Renal cortical epithelial cell (primary cell): ENCODE results near the gene MRPL24. TPM values are rescaled to one million over a fixed set of nuclear protein-coding genes. Genes with fewer than 3 reads are reported as not detected.
A peak's percentile ranks its signal among the peaks of the same experiment; 100 is the strongest.
"Not testable (repeated sequence)": the region's sequence is repeated elsewhere in the genome, so short reads cannot be mapped to it uniquely, and the experiment has no call there.

Experiments
- DNase-seq: peaks from one replicate; pipeline ENCODE4 v3.0.0-alpha.2; 2011; ENCODE audit warnings: low read depth
- total RNA-seq: library from RNA; depleted of rRNA; stranded (reverse); fragments of >200 nt; gene quantifications from 2 replicates; pipeline ENCODE4 v1.2.3, GENCODE V29; 2014

MRPL24 gene
- 26.3 and 40.8 TPM in 2 replicates for total RNA-seq

DNA sequence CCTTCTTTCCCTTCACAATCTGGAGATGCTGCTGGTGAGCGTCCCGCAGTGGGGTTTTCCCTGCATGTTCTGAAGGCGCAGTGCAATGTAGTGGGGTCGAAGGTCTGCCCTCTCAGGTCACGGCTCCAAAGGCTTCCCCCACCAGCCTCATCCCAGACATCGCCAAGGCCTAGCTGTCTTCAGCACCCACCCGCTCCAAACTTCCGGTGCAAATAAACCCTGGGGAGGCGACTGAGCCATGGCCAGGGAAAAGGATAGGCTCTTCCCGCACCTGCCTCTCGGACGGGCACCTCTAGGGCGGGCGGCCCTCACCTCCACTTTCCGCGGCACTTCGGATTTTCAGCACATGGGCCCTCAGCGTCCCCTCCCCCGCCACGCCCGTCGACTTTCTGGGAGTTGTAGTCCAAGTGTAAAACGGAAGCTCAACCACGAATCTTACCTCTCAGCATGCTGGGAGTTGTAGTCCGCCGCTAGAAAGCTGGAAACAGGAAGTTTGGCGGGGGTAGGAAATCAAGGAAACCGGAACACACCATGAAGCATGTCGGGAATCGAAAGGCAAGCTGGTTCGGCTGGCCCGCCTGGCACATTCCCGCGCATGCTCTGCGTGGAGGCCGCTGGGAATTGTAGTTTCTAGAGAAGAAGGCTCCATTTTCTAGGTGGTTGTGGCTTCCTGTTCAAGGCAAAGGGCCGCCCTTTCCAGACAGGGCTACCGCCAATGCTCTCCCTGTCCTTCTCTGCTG, at the start of gene MRPL24:
MRPL24 (minus strand) TSS at position 348 of the 740 bp plus-strand sequence. CDS start 2,384 bp downstream, outside the sequence.
- peak; percentile 99 for DNase-seq

DNA sequence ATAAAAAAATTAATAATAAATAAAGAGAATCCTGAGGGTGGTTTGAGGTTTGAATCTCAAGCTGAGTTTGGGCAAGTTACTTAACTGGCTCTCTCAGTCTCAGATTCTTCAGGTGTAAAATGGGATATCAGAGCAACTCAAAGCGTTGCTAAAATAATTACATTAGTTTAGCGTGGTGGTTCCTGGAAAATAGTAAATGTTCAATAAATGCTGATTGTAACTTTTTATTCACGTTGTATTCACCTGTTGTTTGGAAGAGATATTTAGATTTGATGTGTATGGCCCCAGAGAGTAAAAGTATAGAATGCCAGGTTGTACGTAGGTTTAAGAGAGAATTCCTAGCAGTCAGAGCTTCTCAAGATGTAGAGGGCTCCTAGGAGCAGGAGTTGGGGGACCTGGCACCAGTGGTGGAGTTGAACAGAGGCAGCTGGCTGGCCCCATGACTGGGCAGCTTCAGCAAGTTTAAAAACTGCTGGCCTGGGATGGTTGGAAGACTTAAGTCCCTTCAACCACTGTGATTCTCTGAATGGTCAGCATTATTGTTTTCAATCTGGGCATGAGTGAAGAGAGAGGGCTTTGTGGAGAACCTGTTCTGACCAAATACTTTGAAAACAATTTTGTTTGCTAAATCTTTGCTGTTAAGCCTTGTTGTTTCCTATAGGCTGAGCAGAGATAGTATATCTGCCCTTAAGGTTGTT, 48.9 kb upstream of the MRPL24 start:
- no peak for DNase-seq

DNA sequence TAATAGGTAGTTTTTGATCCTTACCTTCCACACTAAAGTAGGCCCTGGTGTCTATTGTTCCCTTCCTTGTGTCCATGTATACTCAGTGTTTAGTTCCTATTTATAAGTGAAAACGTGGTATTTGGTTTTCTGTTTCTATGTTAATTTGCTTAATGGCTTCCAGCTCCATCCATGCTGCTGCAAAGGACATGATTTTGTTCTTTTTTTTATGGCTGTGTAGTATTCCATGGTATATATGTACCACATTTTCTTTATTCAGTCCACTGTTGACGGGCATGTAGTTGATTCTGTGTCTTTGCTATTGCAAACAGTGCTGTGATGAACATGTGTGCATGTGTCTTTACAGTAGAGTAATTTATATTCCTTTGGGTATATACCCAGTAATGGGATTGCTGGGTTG, 47.2 kb upstream of the MRPL24 start:
- no peak for DNase-seq

DNA sequence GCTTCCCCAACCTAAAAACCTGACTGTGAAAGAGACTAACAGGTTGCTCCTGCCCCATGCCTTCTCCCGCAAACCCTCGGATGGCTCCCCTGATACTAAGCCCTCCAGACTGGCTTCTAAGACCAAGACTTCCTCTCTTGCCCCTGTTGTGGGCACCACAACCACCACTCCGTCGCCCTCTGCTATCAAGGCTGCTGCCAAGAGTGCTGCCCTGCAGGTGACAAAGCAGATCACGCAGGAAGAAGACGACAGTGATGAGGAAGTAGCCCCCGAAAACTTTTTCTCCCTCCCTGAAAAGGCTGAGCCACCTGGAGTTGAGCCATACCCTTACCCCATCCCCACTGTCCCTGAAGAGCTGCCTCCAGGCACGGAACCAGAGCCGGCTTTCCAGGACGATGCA, 45.8 kb upstream of the MRPL24 start:
- DNase-seq, result no peak

DNA sequence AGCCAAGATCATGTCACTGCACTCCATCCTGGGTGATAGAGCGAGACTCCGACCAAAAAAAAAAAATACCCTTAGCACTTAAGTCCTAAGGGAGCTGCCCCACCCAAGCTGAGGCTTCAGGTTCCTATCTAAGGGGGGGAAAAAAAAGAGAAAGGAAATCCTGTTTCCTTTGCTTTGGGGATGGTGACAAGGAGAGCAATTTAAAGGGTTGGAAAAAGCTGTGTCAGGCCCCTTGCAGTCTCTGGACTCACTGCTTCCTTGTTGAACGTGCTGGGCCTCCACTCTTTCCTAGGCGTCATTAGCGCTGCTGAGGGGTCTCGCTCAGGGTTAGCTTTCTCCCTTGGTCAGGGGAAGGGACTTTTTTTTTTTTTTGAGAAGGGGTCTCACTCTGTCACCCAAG, 44.6 kb upstream of the MRPL24 start:
- DNase-seq, result no peak

DNA sequence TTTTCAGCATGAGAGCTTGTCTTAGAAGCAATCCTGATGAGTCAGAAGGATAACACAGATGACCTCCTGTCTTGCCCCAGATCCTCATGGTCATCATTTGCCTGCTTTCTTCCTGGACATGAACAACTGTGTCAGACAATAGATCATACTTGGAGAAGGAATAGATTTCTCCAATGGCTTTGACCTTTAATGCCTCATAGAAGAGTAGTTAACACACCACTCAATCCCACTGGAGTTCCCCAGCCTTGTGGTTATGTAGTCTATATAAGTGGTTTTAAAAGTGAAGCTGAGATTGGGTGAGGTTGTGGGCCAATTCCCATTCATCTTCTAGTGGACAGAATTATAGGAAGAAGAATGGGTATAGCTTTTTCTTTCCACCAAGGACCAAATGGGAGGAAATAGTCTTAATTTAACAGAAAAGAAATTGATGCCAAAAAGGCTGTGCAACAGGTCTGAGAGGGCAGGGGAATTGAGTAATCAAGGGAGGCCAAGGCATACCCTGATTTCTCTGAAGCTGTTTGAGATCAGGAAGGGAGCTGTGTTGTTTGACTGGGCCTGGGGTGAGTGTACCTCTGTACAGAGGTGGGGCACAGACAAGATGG, 40.8 kb upstream of the MRPL24 start:
- DNase-seq, result peak; percentile 72

DNA sequence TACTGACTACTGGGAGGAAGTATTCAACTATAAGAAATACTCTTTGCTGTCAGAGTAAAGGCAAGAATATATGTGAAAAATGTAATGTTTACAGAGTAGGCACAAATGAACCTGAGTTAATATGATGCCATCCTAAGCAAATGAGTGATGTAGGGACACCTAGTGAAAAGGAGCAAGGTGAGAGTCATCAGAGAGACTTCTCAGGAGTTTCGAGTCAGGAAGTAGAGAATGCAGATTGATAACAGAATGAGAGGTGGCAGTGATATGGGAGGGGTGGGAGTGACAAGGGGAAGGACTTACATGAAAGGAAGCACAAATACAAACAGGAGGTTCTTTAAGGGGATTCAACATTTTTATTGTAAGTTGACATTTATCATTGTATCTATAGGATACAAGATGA, 36.7 kb upstream of the MRPL24 start:
- no peak for DNase-seq

DNA sequence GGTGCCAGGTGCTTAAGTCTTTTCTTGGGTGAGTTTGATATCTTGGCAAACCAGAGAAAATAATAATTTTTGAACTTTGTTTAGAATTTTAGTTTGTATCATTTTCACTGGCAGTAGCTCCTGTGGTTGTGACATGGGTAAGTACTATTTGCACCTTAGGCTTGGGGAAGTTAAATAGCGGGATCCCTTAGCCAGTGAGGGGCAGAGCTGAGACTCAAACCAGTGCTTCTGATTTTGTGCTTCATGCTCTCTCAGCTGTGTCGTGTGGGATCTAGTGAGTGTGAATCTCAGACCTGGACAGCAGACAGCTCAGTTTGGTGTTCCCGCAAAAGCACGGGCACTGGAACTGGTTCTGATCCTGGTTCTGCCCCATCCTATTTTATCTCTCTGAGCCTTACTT, 36.1 kb upstream of the MRPL24 start:
- DNase-seq, result no peak

DNA sequence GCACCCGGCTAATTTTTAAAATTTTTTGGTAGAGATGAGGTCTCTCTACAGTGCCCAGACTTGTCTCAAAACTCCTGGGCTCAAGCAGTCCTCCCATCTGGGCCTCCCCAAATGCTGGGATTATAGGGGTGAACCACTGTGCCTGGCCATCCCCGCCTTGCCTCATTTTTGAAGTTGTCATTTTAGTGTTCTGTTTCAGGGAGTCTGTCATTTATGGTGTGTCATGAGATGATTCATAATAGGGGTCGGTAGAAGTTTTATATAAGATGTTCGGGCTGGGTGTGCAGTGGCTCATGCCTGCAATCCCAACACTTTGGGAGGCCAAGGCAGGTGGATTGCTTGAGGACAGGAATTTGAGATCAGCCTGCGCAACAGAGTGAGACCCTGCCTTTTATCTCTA, 34.9 kb upstream of the MRPL24 start:
- DNase-seq, result no peak

DNA sequence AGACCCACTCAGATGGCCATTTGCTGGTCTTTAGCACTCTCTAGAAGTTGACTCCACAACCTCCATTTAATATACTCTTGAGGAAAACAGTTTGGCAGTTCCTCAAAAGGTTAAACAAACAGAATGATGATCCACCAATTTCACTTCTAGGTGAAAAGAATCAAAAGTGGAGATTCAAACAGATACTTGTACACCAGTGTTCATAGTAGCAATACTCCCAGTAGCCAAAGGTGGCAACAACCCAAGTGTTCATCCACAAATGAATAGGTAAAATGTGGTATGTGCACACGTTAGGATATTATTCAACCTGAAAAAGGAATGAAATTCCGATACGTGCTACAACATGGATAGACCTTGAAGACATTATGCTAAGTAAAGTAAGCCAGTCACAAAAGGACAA, 32.7 kb upstream of the MRPL24 start:
- DNase-seq, result no peak

DNA sequence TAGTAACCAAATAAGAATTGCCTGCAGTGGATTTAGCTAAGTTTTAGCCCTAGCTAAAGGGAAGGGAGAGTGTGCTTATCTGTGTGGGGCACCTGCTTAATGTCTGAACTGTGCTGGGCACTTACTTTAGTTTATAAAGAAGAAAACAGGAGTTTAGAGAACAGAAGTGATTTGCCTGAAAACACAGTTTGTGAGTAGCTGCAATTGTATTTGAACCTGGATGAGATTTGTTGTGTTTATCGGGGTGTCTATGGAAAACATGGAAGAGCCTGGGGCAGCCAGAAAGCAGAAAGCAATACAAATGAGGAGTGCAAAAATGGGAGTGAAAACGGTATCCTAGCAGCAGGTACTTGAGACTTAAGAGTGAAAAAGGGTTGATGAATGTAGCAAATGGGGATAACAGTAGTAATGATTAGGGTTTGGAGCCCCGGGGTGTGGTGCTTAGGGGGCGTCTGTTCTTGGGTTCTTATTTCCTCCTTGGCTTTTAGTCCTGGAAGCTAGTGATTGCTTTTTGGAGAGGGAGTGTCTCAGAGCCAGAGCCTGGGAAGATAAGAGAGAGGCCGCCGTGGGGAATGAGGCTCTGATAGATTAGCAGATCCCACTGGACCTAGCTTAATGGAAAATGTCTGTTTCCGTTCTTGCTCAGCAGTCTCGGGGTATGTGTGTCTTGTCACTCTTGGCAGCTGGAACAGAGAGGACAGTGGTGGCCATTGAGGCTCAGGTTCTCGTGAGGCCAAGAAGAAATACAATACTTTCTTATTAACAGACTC, 32.0 kb upstream of the MRPL24 start:
- no peak for DNase-seq

DNA sequence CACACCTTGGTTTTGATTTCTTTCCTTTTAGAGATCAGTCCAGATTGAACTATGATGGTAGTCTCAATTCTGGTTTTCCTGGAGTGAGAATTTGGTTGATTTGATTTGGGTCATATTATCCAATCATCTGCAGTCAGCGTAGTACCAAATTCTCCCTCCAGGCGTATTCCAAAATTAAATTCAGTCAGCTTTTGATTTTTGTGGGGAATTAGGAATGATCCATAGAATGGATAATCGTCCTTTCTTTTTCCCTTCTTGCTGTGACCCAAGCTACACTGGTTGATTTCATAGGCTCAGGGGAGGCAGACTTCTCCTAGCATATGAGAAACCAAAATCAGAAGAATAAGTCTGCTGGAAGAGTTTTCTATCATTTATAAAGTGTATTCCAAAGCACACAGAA, 31.3 kb upstream of the MRPL24 start:
- no peak for DNase-seq

DNA sequence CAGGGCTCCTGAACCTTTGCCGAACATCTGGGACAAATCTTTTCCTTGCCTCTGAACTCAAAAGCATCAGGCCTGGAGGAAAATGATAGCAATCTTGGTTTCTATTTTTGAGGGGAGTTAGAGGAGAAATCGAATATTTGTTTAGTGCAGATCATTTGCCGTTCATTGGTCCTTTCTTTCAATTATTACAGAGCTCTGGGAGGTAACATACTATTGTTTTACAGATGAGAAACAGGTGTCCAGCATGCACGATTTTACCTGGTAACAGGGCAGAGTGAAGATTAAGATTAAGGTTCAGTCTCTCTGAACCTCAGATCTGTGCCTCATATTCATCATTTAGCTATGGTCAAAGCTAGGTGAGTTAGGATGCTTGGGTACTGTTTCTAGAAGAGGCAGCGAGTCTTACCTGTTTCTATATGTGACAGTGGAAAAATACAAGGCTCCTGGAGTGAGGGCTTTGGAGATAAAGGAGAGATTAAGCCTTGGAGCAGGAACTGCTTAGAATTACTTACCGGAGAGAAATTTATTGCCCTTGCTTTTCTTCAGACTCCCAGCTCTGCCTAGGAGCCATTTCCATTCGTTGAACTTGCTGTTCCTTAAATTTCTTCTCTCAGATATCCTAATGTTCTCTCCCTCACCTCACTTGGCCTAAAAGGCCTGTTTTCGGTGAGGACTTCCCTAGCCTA, 27.9 kb upstream of the MRPL24 start:
- no peak for DNase-seq

DNA sequence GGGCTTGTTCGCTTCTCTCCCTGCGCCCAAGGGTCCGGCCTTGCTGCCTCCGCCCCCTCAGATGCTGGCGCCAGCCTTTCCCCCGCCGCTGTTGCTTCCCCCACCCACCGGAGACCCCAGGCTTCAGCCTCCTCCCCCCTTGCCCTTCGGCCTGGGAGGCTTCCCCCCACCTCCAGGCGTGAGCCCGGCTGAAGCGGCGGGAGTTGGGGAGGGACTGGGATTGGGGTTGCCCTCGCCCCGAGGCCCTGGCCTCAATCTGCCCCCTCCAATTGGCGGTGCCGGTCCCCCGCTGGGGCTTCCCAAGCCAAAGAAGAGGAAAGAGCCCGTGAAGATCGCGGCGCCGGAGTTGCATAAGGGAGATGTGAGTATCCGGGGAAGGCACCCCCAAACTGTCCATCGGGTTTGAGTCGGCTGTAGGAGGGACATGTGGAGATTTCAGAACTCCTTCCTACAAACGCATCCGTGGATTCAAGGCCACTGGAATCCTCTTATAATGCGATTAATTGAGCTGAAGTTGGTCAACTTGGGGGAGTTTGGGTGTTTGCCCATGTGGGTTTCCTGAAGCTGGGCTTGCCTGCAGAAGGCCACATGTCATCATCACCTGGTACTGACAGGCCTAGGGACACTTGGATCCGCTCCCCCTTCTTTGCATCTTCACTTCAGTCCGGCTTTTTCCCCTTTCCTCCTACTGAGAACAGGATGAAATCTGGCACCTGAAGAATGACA, 27.2 kb upstream of the MRPL24 start:
- no peak for DNase-seq

DNA sequence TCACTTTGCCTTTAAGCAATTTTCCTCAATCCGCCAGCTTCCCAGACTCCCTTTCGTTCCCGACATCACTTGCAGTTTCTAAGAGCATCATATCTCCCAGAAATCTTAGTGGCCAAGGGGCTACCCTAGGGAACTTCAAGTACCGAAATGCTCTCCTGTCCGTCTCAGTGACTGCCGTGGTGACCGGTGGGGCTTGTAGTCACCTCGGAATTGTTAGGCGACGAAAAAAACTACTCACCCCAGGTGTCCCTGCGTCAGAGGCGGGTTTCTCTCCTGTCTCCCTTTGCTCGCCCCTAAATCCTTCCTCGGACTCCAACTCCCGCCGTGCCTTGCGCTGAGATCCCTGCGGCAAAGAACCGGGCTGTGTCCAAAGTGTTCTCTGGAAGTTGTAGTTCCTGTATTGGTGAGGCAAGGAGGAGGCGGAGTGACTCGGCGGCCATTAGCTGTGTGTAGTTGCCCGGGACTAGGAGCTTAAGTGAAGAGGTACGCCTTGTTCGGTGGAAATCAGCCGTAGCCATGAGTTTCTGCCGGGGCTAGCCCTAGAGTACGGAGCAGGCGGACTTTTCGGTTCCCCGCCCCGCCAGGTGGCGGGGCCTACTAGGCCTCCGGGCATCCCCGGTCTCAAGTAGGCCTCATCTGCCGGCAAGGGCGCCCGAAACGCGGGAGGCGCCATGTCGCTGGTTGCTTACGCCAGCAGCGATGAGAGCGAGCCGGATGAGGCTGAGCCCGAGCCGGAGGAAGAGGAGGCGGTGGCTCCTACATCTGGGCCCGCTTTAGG, 26.4 kb upstream of the MRPL24 start, which contains the start of gene PRCC:
PRCC (plus strand) TSS at position 435 of the 778 bp plus-strand sequence; CDS start at position 672, 237 bp downstream.
- peak; percentile 100 for DNase-seq

DNA sequence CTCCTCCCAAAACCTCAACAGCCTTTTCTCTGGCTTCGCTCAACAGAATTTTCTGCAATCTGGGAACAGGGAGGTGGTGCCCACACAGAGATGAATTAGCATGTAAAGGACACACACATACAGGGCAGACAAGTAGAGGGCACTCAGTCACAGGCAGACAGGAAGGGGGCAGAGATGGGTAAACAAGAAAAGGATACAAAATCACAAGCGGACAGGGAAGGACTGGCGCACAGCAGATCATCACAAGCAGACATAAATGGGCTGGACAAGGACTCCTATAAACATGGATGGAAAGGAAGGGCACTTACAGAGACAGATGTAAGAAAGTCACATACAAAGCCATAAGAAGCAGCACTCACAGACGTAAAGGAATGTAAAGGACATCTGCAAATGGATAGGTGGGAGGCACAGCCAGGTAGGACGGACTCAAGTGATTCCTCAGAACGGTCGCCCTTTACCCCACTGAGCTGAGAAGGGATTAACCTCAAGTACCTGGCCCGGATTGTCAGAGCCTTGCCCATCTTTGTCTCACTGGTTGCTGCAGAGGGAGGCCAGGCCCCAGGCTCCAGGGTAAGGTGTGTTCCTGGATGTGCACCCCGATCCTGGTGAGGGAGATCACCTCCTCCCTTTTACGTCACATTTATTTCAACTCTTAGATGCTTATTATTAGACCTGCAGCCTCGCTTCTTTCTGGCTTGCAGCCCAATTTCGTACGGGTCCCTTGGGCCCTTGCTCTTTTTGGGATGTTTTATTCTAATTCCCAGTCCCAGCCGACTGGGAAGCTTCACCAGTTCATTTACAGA, 25.6 kb upstream of the MRPL24 start:
- DNase-seq, result no peak

DNA sequence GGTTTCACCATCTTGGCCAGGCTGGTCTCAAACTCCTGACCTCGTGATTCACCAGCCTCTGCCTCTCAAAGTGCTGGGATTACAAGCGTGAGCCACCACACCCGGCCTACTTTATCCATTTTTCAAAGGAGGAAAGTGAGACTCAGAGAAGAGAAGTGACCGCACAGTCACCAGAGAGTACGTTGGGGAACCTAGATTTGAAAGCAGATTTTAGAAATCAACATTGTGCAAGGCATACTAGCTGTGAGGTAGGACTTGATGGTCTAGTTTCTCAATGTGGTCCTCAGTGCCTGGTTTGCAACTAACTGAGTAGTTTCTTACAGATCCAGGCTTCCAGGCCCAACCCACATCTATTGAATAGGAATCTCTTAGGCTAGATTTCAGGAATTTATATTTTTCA, 24.8 kb upstream of the MRPL24 start:
- no peak for DNase-seq

DNA sequence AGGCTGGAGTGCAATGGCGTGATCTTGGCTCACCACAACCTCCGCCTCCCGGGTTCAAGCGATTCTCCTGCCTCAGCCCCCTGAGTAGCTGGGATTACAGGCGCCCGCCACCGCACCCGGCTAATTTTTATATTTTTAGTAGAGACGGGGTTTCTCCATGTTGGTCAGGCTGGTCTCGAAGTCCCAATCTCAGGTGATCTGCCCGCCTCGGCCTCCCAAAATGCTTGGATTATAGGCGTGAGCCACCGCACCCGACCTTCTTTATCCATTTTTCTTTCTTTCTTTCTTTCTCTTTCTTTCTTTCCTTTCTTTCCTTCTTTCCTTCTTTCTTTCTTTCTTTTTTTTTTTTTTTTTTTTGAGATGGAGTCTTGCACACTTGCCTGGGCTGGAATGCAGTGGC, 24.2 kb upstream of the MRPL24 start:
- not testable (repeated sequence) for DNase-seq

DNA sequence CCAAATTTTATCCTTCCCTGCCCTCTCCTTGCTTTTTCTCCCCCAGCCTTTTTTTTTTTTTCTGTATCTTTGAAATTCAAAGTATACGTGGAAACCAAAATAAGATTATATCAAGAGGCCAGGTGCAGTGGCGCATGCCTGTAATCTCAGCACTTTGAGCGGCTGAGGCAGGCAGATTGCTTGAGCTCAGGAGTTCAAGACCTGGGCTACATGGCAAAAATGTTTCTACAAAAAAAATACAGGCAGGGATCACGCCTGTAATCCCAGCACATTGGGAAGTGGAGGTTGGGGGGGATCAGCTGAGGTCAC, 19.9 kb upstream of the MRPL24 start:
- no peak for DNase-seq
